IMR-90 (cell line): ENCODE results near the gene NAA60. TPM values are rescaled to one million over a fixed set of nuclear protein-coding genes. Genes with fewer than 3 reads are reported as not detected.

Source experiments
- ATAC-seq: fragments of 200-7000 bp; cut with Tn5 transposase; 2 replicates; pipeline ENCODE4 v1.9.1; 2020; ENCODE audit warnings: low read depth, mild to moderate bottlenecking, moderate library complexity
- BruUV-seq: library from RNA; stranded (reverse); fragments of 400-500 nt; replicated peaks from 2 replicates; lab custom pipeline; 2021; lab: Mats Ljungman, UMichigan
- CTCF ChIA-PET: fragments of 300-600 bp; formaldehyde crosslinking; extraction: SDS; loops from one replicate; lab custom pipeline; 2021; ENCODE audit warnings: antibody characterized with exemption; lab: Yijun Ruan, JAX
- POLR2A ChIA-PET: fragments of 300-600 bp; sonication (Branson Sonifier 250); formaldehyde crosslinking; loops from one replicate; lab custom pipeline; 2022; ENCODE audit warnings: antibody characterized with exemption; ENCODE audit not compliant: unreplicated experiment; lab: Charles Lee
- DNase-seq: peaks from one replicate; pipeline ENCODE4 v3.0.0; 2013
- H2AFZ ChIP-seq: replicated peaks from 2 replicates; pipeline ENCODE3; 2013; ENCODE audit warnings: low read length, mild to moderate bottlenecking; ENCODE audit not compliant: poor library complexity
- H2AK5ac ChIP-seq: 2 replicates; pipeline ENCODE4 v1.6.1; 2013; ENCODE audit warnings: low read depth, low read length, inconsistent platforms
- H2AK9ac ChIP-seq: replicated peaks from 2 replicates; pipeline ENCODE3; 2013; ENCODE audit warnings: mild to moderate bottlenecking, low read depth, low read length, moderate library complexity; ENCODE audit not compliant: poor library complexity
- H2BK120ac ChIP-seq: 2 replicates; pipeline ENCODE4 v1.6.1; 2013; ENCODE audit warnings: low read depth, low read length, inconsistent platforms
- H2BK15ac ChIP-seq: 3 replicates; pipeline ENCODE4 v1.6.1; 2013; ENCODE audit warnings: low read depth, low read length, inconsistent platforms
- H2BK20ac ChIP-seq: 2 replicates; pipeline ENCODE4 v1.6.1; 2013; ENCODE audit warnings: low read depth, mild to moderate bottlenecking, inconsistent platforms, low read length, moderate library complexity
- H2BK5ac ChIP-seq: 2 replicates; pipeline ENCODE4 v1.6.1; 2013; ENCODE audit warnings: mild to moderate bottlenecking, low read depth, low read length, inconsistent platforms; ENCODE audit not compliant: poor library complexity, severe bottlenecking
- H3K14ac ChIP-seq: replicated peaks from 2 replicates; pipeline ENCODE4 v1.6.1; 2013; ENCODE audit warnings: low read depth, low read length, inconsistent platforms
- H3K18ac ChIP-seq: 2 replicates; pipeline ENCODE4 v1.6.1; 2013; ENCODE audit warnings: low read depth, low read length, control low read depth
- H3K23ac ChIP-seq: 2 replicates; pipeline ENCODE4 v1.6.1; 2013; ENCODE audit warnings: low read depth, low read length, inconsistent platforms
- H3K27ac ChIP-seq: 2 replicates; pipeline ENCODE4 v1.5.1; 2013; ENCODE audit warnings: mild to moderate bottlenecking, control low read depth, low read length; ENCODE audit not compliant: insufficient read depth
- H3K27me3 ChIP-seq: 2 replicates; pipeline ENCODE4 v1.6.1; 2013; ENCODE audit warnings: low read length; ENCODE audit not compliant: control insufficient read depth, insufficient read depth
- H3K36me3 ChIP-seq: 2 replicates; pipeline ENCODE4 v1.6.1; 2013; ENCODE audit warnings: low read length, mixed read lengths; ENCODE audit not compliant: control insufficient read depth, insufficient read depth
- H3K4ac ChIP-seq: 2 replicates; pipeline ENCODE4 v1.6.1; 2013; ENCODE audit warnings: low read depth, low read length, inconsistent platforms
- H3K4me1 ChIP-seq: 2 replicates; pipeline ENCODE4 v1.6.1; 2013; ENCODE audit warnings: low read length, mixed read lengths; ENCODE audit not compliant: control insufficient read depth, insufficient read depth
- H3K4me2 ChIP-seq: 2 replicates; pipeline ENCODE4 v1.6.1; 2013; ENCODE audit warnings: low read depth, mild to moderate bottlenecking, control low read depth, low read length, moderate library complexity
- H3K4me3 ChIP-seq: 2 replicates; pipeline ENCODE4 v1.5.1; 2013; ENCODE audit warnings: low read depth, mild to moderate bottlenecking, control low read depth, low read length, moderate library complexity; ENCODE audit not compliant: insufficient read depth
- H3K56ac ChIP-seq: 2 replicates; pipeline ENCODE4 v1.6.1; 2013; ENCODE audit warnings: low read length, inconsistent platforms; ENCODE audit not compliant: insufficient read depth; ENCODE audit errors: extremely low read depth
- H3K79me1 ChIP-seq, 2 experiments: 2 replicates each; pipeline ENCODE4 v1.6.1; 2013; ENCODE audit warnings: low read length in 2 of 2, inconsistent platforms in 1 of 2, low read depth in 1 of 2
- H3K9ac ChIP-seq: 2 replicates; pipeline ENCODE4 v1.6.1; 2013; ENCODE audit warnings: low read depth, low read length, control low read depth
- H3K9me1 ChIP-seq: 2 replicates; pipeline ENCODE4 v1.6.1; 2013; ENCODE audit warnings: low read length, inconsistent platforms; ENCODE audit not compliant: insufficient read depth
- H3K9me3 ChIP-seq: 2 replicates; pipeline ENCODE4 v1.6.1; 2013; ENCODE audit warnings: low read length; ENCODE audit not compliant: control insufficient read depth, insufficient read depth
- H4K20me1 ChIP-seq: 2 replicates; pipeline ENCODE4 v1.6.1; 2013; ENCODE audit warnings: low read length, inconsistent platforms; ENCODE audit not compliant: insufficient read depth
- H4K5ac ChIP-seq: 2 replicates; pipeline ENCODE4 v1.6.1; 2013; ENCODE audit warnings: mild to moderate bottlenecking, low read depth, low read length, control low read depth
- H4K8ac ChIP-seq, 2 experiments: 2 replicates each; pipeline ENCODE4 v1.6.1; 2013; ENCODE audit warnings: low read depth in 2 of 2, low read length in 2 of 2, control low read depth in 1 of 2, inconsistent platforms in 1 of 2
- H4K91ac ChIP-seq: 2 replicates; pipeline ENCODE4 v1.6.1; 2013; ENCODE audit warnings: low read depth, low read length, inconsistent platforms; ENCODE audit not compliant: insufficient read depth
- FOS ChIP-seq: fragments of 150-350 bp; IDR thresholded peaks from 2 replicates; pipeline ENCODE4 v1.6.1; 2016; ENCODE audit warnings: low read depth, low read length
- dilution Hi-C: fragments of 300-500 bp; cut with HindIII; formaldehyde crosslinking; loops from one replicate; pipeline ENCODE4 v1.14.3; 2018; ENCODE audit warnings: low sequenced_read_pairs; ENCODE audit not compliant: unreplicated experiment
- in situ Hi-C: fragments of 300-500 bp; cut with MboI; formaldehyde crosslinking; loops from 3 replicates; pipeline ENCODE4 v1.14.3; 2019; ENCODE audit warnings: low sequenced_read_pairs, inconsistent platforms, mixed read lengths
- intact Hi-C: fragments of 100-400 bp; cut with micrococcal nuclease; formaldehyde crosslinking; loops from 2 replicates; pipeline ENCODE4 v1.10.0; 2022
- polyA plus RNA-seq, 3 experiments: library from polyadenylated mRNA; depleted of rRNA; stranded (reverse); fragments of >200 nt; gene quantifications; 2 replicates each; pipeline ENCODE4 v1.2.3, GENCODE V29; 2012; ENCODE audit warnings: low replicate concordance in 1 of 3
- total RNA-seq: library from RNA; depleted of rRNA; stranded (reverse); fragments of >200 nt; gene quantifications from 2 replicates; pipeline ENCODE4 v1.2.3, GENCODE V29; 2012

Gene NAA60
- total and polyA plus RNA-seq, 2 of the 4 experiments (the other 2 are of a cell fraction) = 7.5 to 18.0 TPM

GRCh38 chr16:3529175-3529574 lies 85.7 kb downstream of the NAA60 start:
- Histone ChIP-seq H4K5ac (no peak overlapping the region), H3K14ac (no peak overlapping the region), H2BK5ac (no peak overlapping the region), H3K9me1 (0 out of 2 replicates have a peak, but pooled peaks cover 10% of the 10 kb centered on the region), H3K4me3 (no peak overlapping the region), H2AK5ac (no peak overlapping the region), H4K8ac (no peak overlapping the region), H3K4ac (no peak overlapping the region), H2AK9ac (no peak overlapping the region), H2BK120ac (no peak overlapping the region), H4K91ac (no peak overlapping the region), H3K18ac (no peak overlapping the region), H3K9ac (no peak overlapping the region), H2BK15ac (no peak overlapping the region), H3K79me1 (0 out of 4 replicates have a peak, but pooled peaks cover 0 to 3% of the 10 kb centered on the region in 2 experiments), H3K9me3 (no peaks in the 10 kb centered on the region), H3K36me3 (peaks cover 39% of the 10 kb centered on the region), H3K27me3 (no peaks in the 10 kb centered on the region), H4K20me1 (no peaks in the 10 kb centered on the region), H3K4me1 (no peaks in the 10 kb centered on the region), H3K56ac (no peak overlapping the region), H3K27ac (no peak overlapping the region), H2BK20ac (no peak overlapping the region), H3K23ac (no peak overlapping the region), H2AFZ (no peak overlapping the region), H3K4me2 (no peak overlapping the region)
- POLR2A ChIA-PET = no interaction called here
- no peak for TF ChIP-seq FOS
- intact Hi-C loops = loop anchor here (5.0 kb wide), 1 partner anchor 163 kb away; no protein-coding TSS in a partner anchor
- ATAC-seq (no peak), DNase-seq (no peak)
- dilution Hi-C loops = no loop called here
- in situ Hi-C loops = no loop called here
- CTCF ChIA-PET = no interaction called here
- BruUV-seq = no TSS peak
